GM18499 (cell line): ENCODE measurements around the gene PTPN3.

Source experiments
- ATAC-seq: cut with Tn5 transposase; IDR thresholded peaks from one replicate; pipeline ENCODE4 v1.9.1; 2021; ENCODE audit warnings: moderate number of reproducible peaks; ENCODE audit not compliant: insufficient read depth, unreplicated experiment

Gene PTPN3

DNA sequence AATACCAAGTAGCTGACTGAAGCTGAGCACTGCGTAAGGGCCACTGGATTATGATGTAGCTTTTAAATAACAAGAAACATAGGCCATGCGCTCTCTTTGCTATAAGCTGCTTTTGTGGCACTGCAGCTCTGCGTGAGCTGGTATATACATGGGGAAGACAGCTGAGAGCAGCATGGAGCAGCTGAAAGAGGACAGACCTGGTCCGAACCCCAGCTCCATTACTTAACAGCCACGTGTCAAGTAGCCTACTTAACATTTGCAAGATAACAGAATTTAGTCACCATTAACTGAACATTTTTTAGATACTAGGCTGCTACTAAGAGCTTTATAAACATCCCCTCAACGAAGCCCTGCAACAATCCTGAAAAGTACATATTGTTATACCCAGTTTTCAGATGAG lies 69.3 kb downstream of the PTPN3 start:
- no peak for ATAC-seq

DNA sequence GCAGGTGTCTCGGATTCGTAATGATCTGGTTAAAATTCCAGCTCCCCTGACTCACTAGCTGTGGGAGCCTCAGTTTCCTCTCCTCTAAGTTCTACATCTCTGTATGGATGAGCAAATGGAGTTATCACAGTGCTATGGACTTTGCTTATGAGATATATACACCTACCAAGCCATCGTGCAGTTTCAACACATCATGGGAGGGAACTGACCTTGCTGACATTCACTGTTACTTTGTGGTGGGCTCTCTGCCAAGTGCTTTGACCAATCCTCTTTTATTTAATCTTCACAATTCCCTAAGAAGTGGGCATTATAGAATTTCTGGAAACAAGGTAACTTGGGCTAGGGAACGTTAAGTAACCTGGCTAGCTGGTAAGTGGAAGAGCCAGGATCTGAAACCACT lies 70.2 kb downstream of the PTPN3 start:
- no peak for ATAC-seq

- ATAC-seq, result no peak
Measured at GRCh38 chr9:109426626-109427402, 71.3 kb downstream of the PTPN3 start.

GRCh38 chr9:109424618-109425017 lies 73.5 kb downstream of the PTPN3 start:
- ATAC-seq, result no peak

GRCh38 chr9:109423877-109424276 lies 74.2 kb downstream of the PTPN3 start:
- no peak for ATAC-seq

DNA sequence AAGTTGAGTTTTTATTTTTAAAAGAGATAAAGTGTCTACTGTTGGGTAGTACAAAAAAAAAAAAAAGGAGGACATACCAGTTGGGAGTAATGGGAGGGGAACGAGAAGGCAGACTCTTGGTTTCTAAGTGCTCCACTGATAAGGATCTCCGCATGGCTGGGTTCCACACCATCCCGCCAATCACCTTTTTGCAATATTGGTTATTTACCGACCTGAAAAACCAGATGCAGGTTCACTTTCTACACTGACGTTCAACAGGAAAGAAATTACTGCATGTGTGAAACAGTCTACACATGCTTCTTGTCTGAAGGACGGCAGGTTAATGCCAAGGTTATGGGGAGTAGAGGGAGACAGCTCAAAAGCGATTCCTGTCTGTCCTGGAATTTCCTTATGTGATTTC lies 75.5 kb downstream of the PTPN3 start:
- peak; percentile 85 for ATAC-seq

DNA sequence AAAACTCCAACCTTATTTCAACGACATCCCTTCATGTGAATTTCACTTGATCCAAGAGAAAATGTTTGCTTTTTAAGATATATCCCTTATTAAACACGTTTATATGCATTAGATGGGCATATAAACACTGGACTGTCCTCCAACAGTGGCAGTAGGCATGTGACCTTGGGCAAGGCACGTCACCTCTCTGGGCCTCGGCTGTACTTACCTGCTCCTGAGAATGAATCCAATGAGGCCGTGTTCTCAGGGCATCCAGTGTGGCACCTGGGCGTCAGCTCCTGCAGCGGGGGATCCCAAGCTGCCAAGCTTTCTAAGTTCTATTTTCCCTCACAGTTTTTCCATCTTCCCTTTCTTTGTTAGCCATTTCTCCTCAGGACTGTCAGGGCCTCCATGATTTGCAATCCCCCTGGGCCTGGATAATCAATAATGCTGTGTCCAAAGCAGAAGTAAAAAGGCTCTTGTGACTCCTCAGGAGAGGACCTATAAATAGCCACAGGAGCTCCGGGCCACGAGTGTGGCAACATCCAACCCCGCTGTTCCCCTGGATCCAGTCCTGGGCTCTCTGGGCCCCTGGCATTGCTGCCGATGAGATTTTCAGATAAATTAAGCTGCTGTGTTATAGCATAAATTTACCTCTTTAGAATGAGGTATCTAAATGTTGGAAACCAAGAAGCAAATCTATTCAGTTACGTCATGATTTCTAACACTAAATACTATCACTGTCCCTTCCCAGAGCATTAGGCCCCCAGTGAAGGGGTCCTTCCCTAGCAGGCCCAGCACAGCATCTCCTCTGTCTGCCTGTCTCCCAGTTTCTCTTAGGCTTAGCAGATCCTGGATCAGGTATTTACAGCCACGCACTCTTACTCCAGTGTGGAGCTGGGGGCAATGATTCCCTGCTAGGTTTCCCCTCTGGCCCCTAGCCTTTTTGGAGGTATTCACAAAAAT lies 76.8 kb downstream of the PTPN3 start:
- no peak for ATAC-seq

GRCh38 chr9:109419531-109419930 lies 78.6 kb downstream of the PTPN3 start:
- ATAC-seq, result no peak

GRCh38 chr9:109418827-109419226 lies 79.3 kb downstream of the PTPN3 start:
- ATAC-seq, result no peak

GRCh38 chr9:109417585-109418544 lies 80.2 kb downstream of the PTPN3 start:
- ATAC-seq, result no peak

- ATAC-seq, result no peak
Measured at GRCh38 chr9:109417054-109417453, 81.1 kb downstream of the PTPN3 start.

- ATAC-seq, result peak; percentile 34
Measured at GRCh38 chr9:109416135-109416706, 81.9 kb downstream of the PTPN3 start.

DNA sequence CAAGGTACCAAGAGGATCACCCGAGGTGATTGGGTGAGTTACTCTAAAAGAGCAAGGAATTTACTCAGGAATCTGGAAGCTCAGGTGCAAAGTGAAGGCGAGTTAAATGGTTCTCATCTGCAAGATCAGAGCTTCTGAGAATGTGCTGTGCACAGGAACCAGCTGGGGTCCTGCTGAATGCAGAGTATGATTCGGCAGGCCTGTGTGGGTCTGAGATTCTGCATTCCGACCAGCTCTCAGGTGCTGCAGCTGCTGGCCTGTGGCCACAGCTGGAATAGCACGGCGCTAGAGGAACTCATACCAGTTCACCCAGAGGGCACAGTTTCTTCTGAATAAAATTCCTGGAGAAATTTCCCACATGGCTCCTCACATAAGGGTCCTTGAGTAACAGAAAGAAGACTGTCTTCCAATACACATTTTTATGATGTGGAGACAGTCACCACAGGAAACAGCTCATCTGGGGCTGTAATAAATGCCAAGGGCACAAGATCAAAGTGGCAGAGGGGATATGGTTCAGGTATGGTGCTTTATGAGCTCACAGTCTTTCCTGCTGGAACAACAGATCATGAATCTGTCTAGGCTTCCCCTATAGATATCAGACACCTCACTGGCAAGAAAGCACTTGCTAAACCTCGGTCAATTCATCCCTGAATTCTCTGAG lies 83.9 kb downstream of the PTPN3 start:
- ATAC-seq, result no peak

GRCh38 chr9:109411798-109412352 lies 86.2 kb downstream of the PTPN3 start:
- peak; percentile 40 for ATAC-seq

DNA sequence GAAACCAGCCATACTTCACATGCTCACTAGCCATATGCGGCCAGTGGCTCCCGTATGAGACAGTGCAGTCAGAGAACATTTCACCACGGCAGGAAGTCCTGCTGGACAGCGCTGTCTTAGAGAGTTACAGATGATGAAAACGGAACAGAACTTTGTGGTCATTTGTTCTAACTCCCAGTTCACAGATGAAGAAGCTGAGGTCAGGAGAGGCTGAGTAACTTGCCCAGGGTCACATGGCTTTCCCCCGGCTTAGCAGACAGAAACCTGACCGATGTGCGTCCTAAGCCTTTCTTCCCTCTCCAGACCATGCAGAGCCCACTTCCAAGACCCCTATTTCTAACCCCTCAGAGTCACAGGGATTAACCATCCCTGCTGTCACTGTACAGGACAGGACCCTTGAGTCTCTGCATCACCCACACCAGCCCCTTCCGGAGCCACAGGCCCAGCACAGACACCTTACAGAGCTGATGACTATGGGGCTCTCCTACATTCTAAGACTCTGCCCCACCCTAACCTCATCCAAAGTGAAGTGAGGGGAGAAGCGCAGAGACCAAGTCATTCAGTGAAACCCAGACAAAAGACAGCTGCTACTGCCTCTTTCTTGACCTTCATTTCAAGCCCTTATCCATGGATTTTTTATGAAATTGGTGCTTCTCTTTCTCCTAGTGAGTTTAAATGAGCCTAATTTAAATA lies 86.9 kb downstream of the PTPN3 start:
- ATAC-seq, result peak; percentile 61

DNA sequence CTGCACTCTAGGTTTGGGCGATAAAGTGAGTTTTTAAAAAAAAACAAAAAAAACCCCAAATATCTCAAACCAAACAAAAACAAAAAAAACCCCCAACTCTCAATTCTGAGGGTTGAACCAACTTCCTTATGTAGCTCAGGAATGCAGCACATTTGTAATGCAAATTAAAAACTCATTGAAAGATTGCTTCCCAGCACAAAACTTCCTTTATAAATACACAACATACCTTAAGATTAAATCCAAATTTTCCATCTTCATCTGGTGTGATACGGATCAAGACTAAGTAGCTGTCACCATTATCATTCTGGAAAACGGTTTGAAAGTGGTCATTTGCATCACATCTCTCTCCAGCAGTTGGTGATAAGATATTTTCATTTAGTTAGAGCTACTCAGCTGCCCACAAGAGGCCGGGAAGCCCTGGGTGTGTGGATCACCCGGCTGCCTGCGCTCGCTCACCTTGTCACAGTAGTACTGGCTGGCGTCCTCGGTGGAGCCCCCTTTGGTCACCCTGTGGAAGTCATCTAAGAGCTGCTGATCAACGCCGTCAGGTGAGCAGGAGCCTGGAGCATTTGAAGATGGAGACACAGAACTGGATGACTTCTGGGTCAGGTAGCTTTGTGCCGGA lies 88.2 kb downstream of the PTPN3 start:
- no peak for ATAC-seq

- no peak for ATAC-seq
Measured at GRCh38 chr9:109408759-109409462, 89.2 kb downstream of the PTPN3 start.
